Gastroesophageal sphincter (tissue), 4 donors: ENCODE data around the gene PLEKHM1. TPM values are rescaled to one million over a fixed set of nuclear protein-coding genes. Genes with fewer than 3 reads are reported as not detected.

ENCODE experiments used
- ATAC-seq: fragments of 150-250 bp; one replicate; pipeline ENCODE4 v1.9.1; 2016; ENCODE audit warnings: mild to moderate bottlenecking, moderate library complexity
- H3K27ac ChIP-seq, 4 donors: fragments of 200-600 bp; sonication (generic) in 3 of 4; 1 replicate in 3 of 4; 2 replicates in 1 of 4; pipeline ENCODE4 v1.5.1; 2016 to 2019
- H3K27me3 ChIP-seq: fragments of 200-600 bp; sonication (generic); one replicate; pipeline ENCODE4 v1.5.1; 2019
- H3K36me3 ChIP-seq, 2 donors: fragments of 200-600 bp; sonication (generic); one replicate each; pipeline ENCODE4 v1.5.1; 2019; ENCODE audit warnings: control low read depth in 1 of 2
- H3K4me1 ChIP-seq, 3 donors: fragments of 200-600 bp; sonication (generic); 1 replicate in 2 of 3; 2 replicates in 1 of 3; pipeline ENCODE4 v1.5.1; 2016 to 2019; ENCODE audit warnings: control low read depth in 2 of 3
- H3K4me3 ChIP-seq, 2 donors: fragments of 200-600 bp; sonication (generic); one replicate each; pipeline ENCODE4 v1.5.1; 2019; ENCODE audit warnings: mild to moderate bottlenecking in 1 of 2, moderate library complexity in 1 of 2
- H3K9me3 ChIP-seq, 3 donors: fragments of 200-600 bp; sonication (generic); one replicate each; pipeline ENCODE4 v1.5.1; 2017 to 2019; ENCODE audit warnings: control low read depth in 2 of 3
- EP300 ChIP-seq: sonication (generic); formaldehyde crosslinking; IDR thresholded peaks from one replicate; pipeline ENCODE4 v1.6.1; 2017; ENCODE audit warnings: antibody characterized with exemption, mild to moderate bottlenecking
- POLR2A ChIP-seq, 2 donors: fragments of 450-650 bp; IDR thresholded peaks; one replicate each; pipeline ENCODE4 v1.6.1; 2017; ENCODE audit warnings: antibody characterized with exemption in 2 of 2, mild to moderate bottlenecking in 2 of 2, moderate library complexity in 1 of 2
- POLR2AphosphoS5 ChIP-seq: sonication (generic); formaldehyde crosslinking; IDR thresholded peaks from one replicate; pipeline ENCODE4 v1.6.1; 2017; ENCODE audit warnings: antibody characterized with exemption
- WGBS, 2 donors: methylation state at CpG; one replicate each; pipeline ENCODE4 v1.1.5; 2018; ENCODE audit warnings: low coverage in 1 of 2; 5-methylcytosine and 5-hydroxymethylcytosine counted together
- total RNA-seq, 4 donors: library from RNA; depleted of rRNA; stranded (reverse); fragments of >200 nt; gene quantifications; one replicate each; pipeline ENCODE4 v1.1.0, GENCODE V29; 2016
- TF ChIP-seq, protein P1 (sequence below), 4 experiments: fragments of 200-600 bp in 2 of 4; fragments of 450-650 bp in 2 of 4; sonication (generic) in 1 of 4; IDR thresholded peaks; one replicate each; pipeline ENCODE4 v1.5.1; 2017 to 2019; ENCODE audit warnings: antibody characterized with exemption in 4 of 4, mild to moderate bottlenecking in 2 of 4, moderate library complexity in 2 of 4

The PLEKHM1 gene
- total RNA-seq, 4 donors from 2014 or later, result 17.8 to 36.5 (median 29.2) TPM

DNA sequence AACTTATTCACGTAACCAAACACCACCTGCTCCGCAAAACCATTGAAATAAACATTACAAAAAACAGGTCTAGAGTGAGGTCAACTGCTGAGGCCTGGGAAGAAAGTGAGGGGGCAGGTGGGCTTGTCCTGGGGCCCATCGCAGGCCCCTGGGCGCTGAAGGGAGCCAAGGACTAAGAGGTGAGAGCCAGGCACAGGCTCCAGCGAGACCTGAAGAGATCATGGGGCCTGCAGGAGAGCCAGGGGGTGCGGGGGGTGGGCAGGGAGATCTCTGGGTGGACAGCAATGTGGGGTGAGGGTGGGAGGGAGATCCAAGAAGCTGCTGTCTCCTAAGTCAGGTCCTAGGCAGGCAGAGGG is 65.8 kb downstream of the PLEKHM1 start:
- peaks cover 0 to 22% (median 12%) of the 10 kb centered on the region in 3 donors for H3K4me1 ChIP-seq
- TF ChIP-seq, protein P1, sequence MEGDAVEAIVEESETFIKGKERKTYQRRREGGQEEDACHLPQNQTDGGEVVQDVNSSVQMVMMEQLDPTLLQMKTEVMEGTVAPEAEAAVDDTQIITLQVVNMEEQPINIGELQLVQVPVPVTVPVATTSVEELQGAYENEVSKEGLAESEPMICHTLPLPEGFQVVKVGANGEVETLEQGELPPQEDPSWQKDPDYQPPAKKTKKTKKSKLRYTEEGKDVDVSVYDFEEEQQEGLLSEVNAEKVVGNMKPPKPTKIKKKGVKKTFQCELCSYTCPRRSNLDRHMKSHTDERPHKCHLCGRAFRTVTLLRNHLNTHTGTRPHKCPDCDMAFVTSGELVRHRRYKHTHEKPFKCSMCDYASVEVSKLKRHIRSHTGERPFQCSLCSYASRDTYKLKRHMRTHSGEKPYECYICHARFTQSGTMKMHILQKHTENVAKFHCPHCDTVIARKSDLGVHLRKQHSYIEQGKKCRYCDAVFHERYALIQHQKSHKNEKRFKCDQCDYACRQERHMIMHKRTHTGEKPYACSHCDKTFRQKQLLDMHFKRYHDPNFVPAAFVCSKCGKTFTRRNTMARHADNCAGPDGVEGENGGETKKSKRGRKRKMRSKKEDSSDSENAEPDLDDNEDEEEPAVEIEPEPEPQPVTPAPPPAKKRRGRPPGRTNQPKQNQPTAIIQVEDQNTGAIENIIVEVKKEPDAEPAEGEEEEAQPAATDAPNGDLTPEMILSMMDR (IDR thresholded peaks at IDR 0.05), result no peak
- TF ChIP-seq POLR2AphosphoS5, result no peak
- TF ChIP-seq EP300, result no peak
- TF ChIP-seq POLR2A (IDR thresholded peaks at IDR 0.05), result no peak
- ATAC-seq, result no peak
- peaks cover 46% of the 10 kb centered on the region for H3K27me3 ChIP-seq
- H3K36me3 ChIP-seq, result no peaks in the 10 kb centered on the region
- 96 to 100% methylated on average over 2 to 5 of the region's 6 CpGs for WGBS, 2 donors
- no peaks in the 10 kb centered on the region for H3K9me3 ChIP-seq
- H3K27ac ChIP-seq, result no peak overlapping the region
- no peak overlapping the region for H3K4me3 ChIP-seq

DNA sequence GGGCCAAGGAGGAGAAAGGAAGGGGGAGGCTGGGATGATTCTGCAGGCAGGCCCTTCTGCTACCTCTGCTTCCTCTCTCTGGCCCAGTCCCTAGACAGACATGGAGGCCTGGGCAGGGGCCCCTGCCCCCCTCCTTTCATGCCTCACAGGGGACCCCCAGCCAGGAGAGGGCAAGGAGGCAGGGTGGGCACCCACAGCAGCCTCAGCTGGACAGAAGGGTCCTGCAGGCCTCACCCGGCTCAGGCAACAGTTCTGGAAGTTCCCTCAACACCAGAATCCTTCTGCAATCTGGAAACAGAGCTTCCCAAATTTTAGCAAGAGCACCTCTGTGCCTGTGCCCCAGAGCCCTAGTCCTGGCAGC is 66.6 kb downstream of the PLEKHM1 start:
- no CpG with 5 or more reads among the region's 1 CpG for WGBS, 2 donors

DNA sequence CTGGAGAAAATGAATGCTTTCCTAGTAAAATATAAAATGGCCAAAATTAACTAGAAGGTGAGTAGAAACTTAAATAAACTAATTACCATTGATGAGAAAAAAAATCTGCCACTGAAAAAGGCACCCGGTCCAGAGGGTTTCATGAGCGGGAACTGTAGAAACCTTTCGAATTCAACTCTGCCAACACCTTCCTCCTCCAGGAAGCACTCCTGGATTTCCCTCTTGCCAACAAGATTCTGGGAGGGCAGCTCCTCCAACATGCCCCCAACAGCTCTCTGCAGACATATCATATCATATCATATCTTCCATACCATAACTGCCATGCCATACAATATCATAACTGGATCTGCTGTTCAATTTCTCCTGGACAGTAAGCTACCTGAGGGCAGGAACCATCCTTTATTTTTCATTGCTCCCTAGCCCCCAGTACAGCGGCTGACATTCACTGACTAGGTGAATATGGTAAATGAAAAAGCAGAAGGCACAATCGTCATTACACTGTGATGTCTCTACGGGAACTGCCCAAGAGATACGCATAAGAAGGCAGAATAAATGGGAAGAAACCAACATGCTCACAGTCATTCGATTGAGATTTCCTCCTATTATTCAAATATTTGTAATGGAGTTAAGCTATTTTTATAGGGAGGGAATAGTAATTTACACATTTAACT is 67.1 kb downstream of the PLEKHM1 start:
- peaks cover 40% of the 10 kb centered on the region for H3K27me3 ChIP-seq
- no peak overlapping the region for H3K27ac ChIP-seq
- TF ChIP-seq POLR2AphosphoS5, result no peak
- no peak for TF ChIP-seq POLR2A (IDR thresholded peaks at IDR 0.05)
- TF ChIP-seq, protein P1 (IDR thresholded peaks at IDR 0.05), result no peak
- no peak for TF ChIP-seq EP300
- 54 to 83% methylated on average over 7 to 8 of the region's 8 CpGs for WGBS, 2 donors
- ATAC-seq, result no peak
- no peaks in the 10 kb centered on the region for H3K36me3 ChIP-seq
- H3K4me3 ChIP-seq, result no peak overlapping the region
- H3K9me3 ChIP-seq, result no peaks in the 10 kb centered on the region
- peaks cover 0 to 9% (median 3%) of the 10 kb centered on the region in 3 donors for H3K4me1 ChIP-seq

More for the DNA sequence above, 66.6 kb downstream of the PLEKHM1 start:
- peaks cover 0 to 14% (median 6%) of the 10 kb centered on the region in 3 donors for H3K4me1 ChIP-seq
- no peaks in the 10 kb centered on the region for H3K9me3 ChIP-seq
- H3K36me3 ChIP-seq, result no peaks in the 10 kb centered on the region
- H3K4me3 ChIP-seq, result no peak overlapping the region
- no peak overlapping the region for H3K27ac ChIP-seq
- no peak for TF ChIP-seq POLR2AphosphoS5
- TF ChIP-seq POLR2A (IDR thresholded peaks at IDR 0.05), result no peak
- TF ChIP-seq EP300, result no peak
- TF ChIP-seq, protein P1 (IDR thresholded peaks at IDR 0.05), result no peak
- H3K27me3 ChIP-seq, result peaks cover 40% of the 10 kb centered on the region
- no peak for ATAC-seq

DNA sequence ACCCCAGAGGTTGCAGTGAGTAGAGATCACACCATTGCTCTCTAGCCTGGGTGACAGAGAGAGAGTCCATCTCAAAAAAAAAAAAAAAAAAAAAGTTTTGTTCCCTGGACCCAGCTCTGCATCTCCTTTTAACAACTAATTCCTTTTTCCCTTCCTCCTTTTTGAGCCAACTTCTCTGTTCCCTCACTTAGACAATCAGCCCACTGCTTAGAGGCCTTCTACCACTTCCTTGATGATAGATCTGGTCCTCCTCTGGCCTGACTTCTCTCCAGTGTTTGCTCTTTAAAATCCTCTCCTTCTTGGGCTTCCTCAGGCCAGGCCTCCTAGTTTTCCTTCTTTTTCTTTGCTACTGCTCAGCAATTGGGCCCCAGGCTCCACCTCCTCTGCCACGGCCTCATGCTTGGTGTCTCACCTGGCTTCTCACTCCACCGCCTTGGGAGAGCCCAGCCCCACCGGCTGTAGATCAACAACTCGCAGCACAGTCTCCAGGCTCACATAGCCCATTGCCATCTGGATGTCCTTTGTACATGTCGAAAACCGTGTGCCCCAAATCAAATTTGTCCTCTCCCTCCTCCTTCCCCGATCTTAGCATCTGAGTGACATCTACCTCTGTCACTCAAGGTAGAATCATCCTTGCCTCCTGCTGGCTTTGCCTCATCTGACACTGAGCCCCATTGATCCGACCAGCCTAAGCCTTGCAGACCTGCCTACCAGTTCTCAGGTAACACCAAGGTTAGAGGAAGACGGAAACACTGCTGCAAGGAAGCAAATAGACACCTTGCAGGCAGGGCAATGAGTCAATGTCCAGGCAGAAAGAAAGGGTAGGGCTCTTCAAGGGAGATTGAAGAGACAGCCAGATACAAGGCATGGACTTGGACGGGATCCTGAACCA is 75.3 kb downstream of the PLEKHM1 start:
- ATAC-seq, result no peak
- H3K27ac ChIP-seq, result no peak overlapping the region
- no peaks in the 10 kb centered on the region for H3K36me3 ChIP-seq
- TF ChIP-seq POLR2A (IDR thresholded peaks at IDR 0.05) (no peak), EP300 (no peak), POLR2AphosphoS5 (no peak)
- TF ChIP-seq, protein P1 (IDR thresholded peaks at IDR 0.05), result no peak
- H3K9me3 ChIP-seq, result no peaks in the 10 kb centered on the region
- WGBS, 2 donors, result 83 to 85% methylated on average over 6 to 9 of the region's 10 CpGs
- no peak overlapping the region for H3K4me3 ChIP-seq
- H3K27me3 ChIP-seq, result peaks cover 7% of the 10 kb centered on the region
- peaks cover 0 to 20% (median 0%) of the 10 kb centered on the region in 3 donors for H3K4me1 ChIP-seq
